ENCODE results near the gene EDEM2. TPM values are rescaled to one million over a fixed set of nuclear protein-coding genes. Genes with fewer than 3 reads are reported as not detected.

Gene EDEM2
- polyA plus RNA-seq, 3 donors, result 39.5 to 86.1 (median 75.6) TPM

DNA sequence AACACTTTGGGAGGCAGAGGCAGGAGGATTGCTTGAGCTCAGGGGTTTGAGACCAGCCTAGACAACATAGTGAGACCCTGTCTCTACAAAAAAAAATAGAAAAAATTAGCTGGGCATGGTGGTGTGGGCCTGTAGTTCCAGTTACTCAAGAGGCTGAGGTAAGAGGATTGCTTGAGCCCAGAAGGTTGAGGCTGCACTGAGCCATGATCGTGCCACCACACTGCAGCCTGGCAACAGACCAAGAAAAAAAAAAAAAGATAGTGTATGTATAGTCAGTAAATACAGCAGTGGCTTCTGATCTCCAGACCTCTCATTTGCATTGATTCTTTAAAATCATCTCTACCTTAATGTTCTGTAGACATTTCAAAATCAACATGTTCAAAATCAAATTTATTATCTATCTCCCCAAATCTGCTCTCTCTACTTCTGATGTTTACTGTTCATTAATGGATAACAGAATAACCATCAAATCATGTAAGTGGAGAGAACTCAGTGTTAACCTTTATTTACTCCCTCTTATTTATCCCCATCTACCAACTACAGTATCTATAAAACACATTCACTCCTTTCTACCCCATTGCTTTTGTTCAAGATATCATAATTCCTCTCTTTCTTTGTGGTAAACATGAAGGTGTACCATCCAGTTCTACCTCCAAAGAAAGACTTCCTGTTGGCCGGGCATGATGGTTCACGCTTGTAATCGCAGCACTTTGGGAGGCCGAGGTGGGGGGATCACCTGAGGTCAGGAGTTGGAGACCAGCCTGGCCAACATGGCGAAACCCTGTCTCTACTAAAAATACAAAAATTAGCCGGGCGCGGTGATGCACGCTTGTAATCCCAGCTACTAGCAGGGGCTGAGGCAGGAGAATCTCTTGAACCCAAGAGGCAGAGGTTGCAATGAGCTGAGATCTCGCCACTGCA, 32.4 kb upstream of the EDEM2 start:
- Mint-ChIP-seq H3K27ac (no peak overlapping the region), H3K27me3 (ENCODE audit: low read depth in 3 of 3) (peaks cover 0 to 2% (median 0%) of the 10 kb centered on the region in 3 donors), H3K4me3 (no peak overlapping the region), H3K4me1 (no peaks in the 10 kb centered on the region), H3K36me3 (peaks cover 0 to 5% of the 10 kb centered on the region in 2 donors), H3K9me3 (peaks cover 0 to 10% (median 4%) of the 10 kb centered on the region in 7 donors)
- no peaks in the 10 kb centered on the region for H3K79me2 ChIP-seq (ENCODE audit: insufficient read depth, low read length)
- no peaks in the 10 kb centered on the region for H3K36me3 ChIP-seq (replicated peaks in 1 of 2; ENCODE audit: control insufficient read depth in 1 of 2, insufficient read depth in 2 of 2, low read length in 2 of 2)
- no peaks in the 10 kb centered on the region for H3K27me3 ChIP-seq (ENCODE audit: control insufficient read depth in 2 of 2, insufficient read depth in 2 of 2, low read length in 2 of 2)
- H4K20me1 ChIP-seq (ENCODE audit: insufficient read depth, low read length), result no peaks in the 10 kb centered on the region
- no peak for DNase-seq
- H2AFZ ChIP-seq (ENCODE audit: insufficient read depth, low read depth, low read length, poor library complexity, severe bottlenecking), result no peak overlapping the region
- H3K27ac ChIP-seq (ENCODE audit: low read depth in 1 of 2, low read length in 2 of 2), result no peak overlapping the region
- no peak overlapping the region for H3K4me2 ChIP-seq (replicated peaks; ENCODE audit: extremely low read depth, low read length, poor library complexity, severe bottlenecking)
- no peak overlapping the region for H3K4me3 ChIP-seq (replicated peaks in 1 of 3; ENCODE audit: low read depth in 2 of 3, low read length in 3 of 3)
- peaks cover 0 to 4% of the 10 kb centered on the region in 2 donors for H3K9me3 ChIP-seq (replicated peaks in 1 of 2; ENCODE audit: control insufficient read depth in 1 of 2, insufficient read depth in 1 of 2, low read length in 2 of 2)
- no peaks in the 10 kb centered on the region for H3K4me1 ChIP-seq (ENCODE audit: control insufficient read depth in 1 of 2, insufficient read depth in 2 of 2, low read length in 2 of 2)
- H3K9ac ChIP-seq (ENCODE audit: insufficient read depth, low read length, poor library complexity, severe bottlenecking), result no peak overlapping the region
- TF ChIP-seq, protein P1, sequence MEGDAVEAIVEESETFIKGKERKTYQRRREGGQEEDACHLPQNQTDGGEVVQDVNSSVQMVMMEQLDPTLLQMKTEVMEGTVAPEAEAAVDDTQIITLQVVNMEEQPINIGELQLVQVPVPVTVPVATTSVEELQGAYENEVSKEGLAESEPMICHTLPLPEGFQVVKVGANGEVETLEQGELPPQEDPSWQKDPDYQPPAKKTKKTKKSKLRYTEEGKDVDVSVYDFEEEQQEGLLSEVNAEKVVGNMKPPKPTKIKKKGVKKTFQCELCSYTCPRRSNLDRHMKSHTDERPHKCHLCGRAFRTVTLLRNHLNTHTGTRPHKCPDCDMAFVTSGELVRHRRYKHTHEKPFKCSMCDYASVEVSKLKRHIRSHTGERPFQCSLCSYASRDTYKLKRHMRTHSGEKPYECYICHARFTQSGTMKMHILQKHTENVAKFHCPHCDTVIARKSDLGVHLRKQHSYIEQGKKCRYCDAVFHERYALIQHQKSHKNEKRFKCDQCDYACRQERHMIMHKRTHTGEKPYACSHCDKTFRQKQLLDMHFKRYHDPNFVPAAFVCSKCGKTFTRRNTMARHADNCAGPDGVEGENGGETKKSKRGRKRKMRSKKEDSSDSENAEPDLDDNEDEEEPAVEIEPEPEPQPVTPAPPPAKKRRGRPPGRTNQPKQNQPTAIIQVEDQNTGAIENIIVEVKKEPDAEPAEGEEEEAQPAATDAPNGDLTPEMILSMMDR (IDR thresholded peaks at IDR 0.05), result no peak
- intact Hi-C loops (cut with micrococcal nuclease), result no loop called here
- no CpG with 5 or more reads among the region's 11 CpGs for WGBS (ENCODE audit: insufficient coverage)

GRCh38 chr20:35176132-35176531, 29.0 kb upstream of the EDEM2 start:
- peaks cover 13% of the 10 kb centered on the region for H3K4me1 Mint-ChIP-seq
- peaks cover 0 to 8% of the 10 kb centered on the region in 2 donors for H3K36me3 Mint-ChIP-seq
- Histone ChIP-seq H3K9ac (ENCODE audit: insufficient read depth, low read length, poor library complexity, severe bottlenecking) (no peak overlapping the region), H3K4me1 (ENCODE audit: control insufficient read depth in 1 of 2, insufficient read depth in 2 of 2, low read length in 2 of 2) (peaks cover 11 to 13% of the 10 kb centered on the region in 2 donors), H3K36me3 (replicated peaks in 1 of 2; ENCODE audit: control insufficient read depth in 1 of 2, insufficient read depth in 2 of 2, low read length in 2 of 2) (no peaks in the 10 kb centered on the region), H3K9me3 (replicated peaks in 1 of 2; ENCODE audit: control insufficient read depth in 1 of 2, insufficient read depth in 1 of 2, low read length in 2 of 2) (peaks cover 0 to 4% of the 10 kb centered on the region in 2 donors), H3K79me2 (ENCODE audit: insufficient read depth, low read length) (no peaks in the 10 kb centered on the region), H3K4me2 (replicated peaks; ENCODE audit: extremely low read depth, low read length, poor library complexity, severe bottlenecking) (no peak overlapping the region), H2AFZ (ENCODE audit: insufficient read depth, low read depth, low read length, poor library complexity, severe bottlenecking) (no peak overlapping the region), H3K4me3 (replicated peaks in 1 of 3; ENCODE audit: low read depth in 2 of 3, low read length in 3 of 3) (no peak overlapping the region), H3K27me3 (ENCODE audit: control insufficient read depth in 2 of 2, insufficient read depth in 2 of 2, low read length in 2 of 2) (no peaks in the 10 kb centered on the region), H4K20me1 (ENCODE audit: insufficient read depth, low read length) (no peaks in the 10 kb centered on the region), H3K27ac (ENCODE audit: low read depth in 1 of 2, low read length in 2 of 2) (no peak overlapping the region)
- H3K4me3 Mint-ChIP-seq, result no peak overlapping the region
- DNase-seq, result no peak
- peaks cover 0 to 11% (median 2%) of the 10 kb centered on the region in 7 donors for H3K9me3 Mint-ChIP-seq
- H3K27ac Mint-ChIP-seq, result peak overlapping the region in 2 of 7 donors; percentile 7 to 68
- TF ChIP-seq, protein P1 (IDR thresholded peaks at IDR 0.05), result no peak
- H3K27me3 Mint-ChIP-seq (ENCODE audit: low read depth in 3 of 3), result peaks cover 0 to 11% (median 4%) of the 10 kb centered on the region in 3 donors
- WGBS (ENCODE audit: insufficient coverage), result 95% methylated on average over 14 of the region's 14 CpGs
- intact Hi-C loops (cut with micrococcal nuclease), result no loop called here

All from CD14-positive monocyte (primary cell).